ENCODE results near the gene BRPF1.

The BRPF1 gene

DNA sequence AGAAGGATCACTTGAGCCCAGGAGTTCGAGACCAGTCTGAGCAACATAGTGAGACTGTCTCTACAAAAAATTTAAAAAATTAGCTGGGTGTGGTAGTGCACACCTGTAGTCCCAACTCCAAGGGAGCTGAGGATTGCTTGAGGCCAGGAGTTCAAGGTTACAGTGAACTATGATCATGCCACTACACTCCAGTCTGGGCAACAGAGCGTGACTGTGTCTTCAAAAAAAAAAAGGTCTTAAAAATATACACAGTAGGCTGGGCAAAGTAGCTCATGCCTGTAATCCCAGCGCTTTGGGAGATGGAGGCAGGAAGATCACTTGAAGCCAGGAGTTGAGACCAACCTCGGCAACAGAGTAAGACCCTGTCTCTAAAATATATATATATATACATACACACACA lies 49.4 kb downstream of the BRPF1 start:
- TF ChIP-seq, protein P1, sequence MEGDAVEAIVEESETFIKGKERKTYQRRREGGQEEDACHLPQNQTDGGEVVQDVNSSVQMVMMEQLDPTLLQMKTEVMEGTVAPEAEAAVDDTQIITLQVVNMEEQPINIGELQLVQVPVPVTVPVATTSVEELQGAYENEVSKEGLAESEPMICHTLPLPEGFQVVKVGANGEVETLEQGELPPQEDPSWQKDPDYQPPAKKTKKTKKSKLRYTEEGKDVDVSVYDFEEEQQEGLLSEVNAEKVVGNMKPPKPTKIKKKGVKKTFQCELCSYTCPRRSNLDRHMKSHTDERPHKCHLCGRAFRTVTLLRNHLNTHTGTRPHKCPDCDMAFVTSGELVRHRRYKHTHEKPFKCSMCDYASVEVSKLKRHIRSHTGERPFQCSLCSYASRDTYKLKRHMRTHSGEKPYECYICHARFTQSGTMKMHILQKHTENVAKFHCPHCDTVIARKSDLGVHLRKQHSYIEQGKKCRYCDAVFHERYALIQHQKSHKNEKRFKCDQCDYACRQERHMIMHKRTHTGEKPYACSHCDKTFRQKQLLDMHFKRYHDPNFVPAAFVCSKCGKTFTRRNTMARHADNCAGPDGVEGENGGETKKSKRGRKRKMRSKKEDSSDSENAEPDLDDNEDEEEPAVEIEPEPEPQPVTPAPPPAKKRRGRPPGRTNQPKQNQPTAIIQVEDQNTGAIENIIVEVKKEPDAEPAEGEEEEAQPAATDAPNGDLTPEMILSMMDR (conservative IDR thresholded peaks at IDR 0.05; ENCODE audit: low read length), result no peak
- H3K4me3 ChIP-seq (ENCODE audit: low read length), result no peak overlapping the region
- no peak for DNase-seq (ENCODE audit: low read depth)

DNA sequence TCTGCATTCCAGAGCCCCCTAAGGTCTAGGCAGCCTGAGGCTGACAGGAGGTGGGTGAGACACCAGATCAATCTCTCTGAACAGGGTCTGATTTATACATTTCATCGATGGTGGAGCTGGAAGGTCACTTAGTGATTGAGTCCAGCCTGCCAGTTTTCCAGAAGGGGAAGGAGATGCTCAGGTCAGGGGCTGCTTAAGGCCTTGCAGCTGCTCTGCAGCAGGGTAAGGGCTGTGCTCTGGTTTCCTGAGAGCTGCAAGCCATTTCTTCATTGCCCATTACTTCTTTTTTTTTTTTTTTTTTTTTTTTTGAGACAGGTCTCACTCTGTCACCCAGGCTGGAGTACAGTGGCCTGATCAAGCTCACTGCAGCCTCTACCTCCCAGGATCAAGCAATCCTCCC lies 50.0 kb downstream of the BRPF1 start:
- DNase-seq (ENCODE audit: low read depth), result no peak
- TF ChIP-seq, protein P1 (conservative IDR thresholded peaks at IDR 0.05; ENCODE audit: low read length), result no peak
- no peak overlapping the region for H3K4me3 ChIP-seq (ENCODE audit: low read length)

DNA sequence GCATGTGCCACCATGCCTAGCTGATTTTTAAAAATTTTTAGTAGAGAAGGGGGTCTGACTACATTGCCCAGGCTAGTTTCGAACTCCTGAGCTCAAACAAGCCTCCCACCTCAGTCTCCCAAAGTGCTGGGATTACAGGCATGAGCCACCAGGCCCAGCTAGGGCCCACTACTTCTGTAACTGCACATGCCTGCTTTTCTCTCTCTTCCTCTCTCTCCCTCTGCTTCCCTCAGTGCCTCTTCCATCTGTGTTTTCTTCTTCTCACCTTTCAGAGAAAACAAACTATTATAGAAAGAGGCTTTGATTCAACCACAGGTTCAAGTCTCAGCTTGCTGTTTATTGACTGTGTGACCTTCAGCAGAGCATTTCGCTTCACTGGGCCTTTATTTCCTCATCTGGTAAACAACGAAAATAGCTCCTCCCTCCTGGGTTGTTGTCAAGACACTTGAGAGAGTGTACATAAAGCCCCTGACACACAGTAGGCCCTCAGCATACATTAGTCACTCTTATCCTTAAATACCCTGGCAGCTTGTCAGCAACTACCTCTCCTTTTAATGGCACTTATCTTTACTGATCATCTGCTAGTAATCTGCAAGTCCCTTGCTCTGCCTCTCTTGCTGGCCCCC lies 50.6 kb downstream of the BRPF1 start:
- no peak for DNase-seq (ENCODE audit: low read depth)
- TF ChIP-seq, protein P1 (conservative IDR thresholded peaks at IDR 0.05; ENCODE audit: low read length), result no peak
- no peak overlapping the region for H3K4me3 ChIP-seq (ENCODE audit: low read length)

DNA sequence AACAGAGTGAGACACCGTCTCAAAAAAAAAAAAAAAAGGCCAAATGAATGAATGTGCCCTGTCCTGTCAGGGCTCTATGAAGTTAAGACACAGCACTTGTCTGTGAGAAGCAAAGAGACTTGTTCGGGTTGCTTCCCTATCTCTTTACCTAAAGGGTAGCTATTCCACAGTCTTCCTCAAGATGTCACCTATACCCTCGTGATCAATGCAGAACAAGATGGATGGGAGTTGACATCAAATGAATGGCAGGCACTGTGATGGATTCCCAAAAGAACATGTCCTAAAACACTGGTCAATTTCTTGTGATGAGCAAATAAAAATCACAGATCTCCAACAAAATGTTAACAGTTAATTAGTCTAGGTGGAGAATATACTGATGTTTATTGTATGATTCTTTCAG lies 51.2 kb downstream of the BRPF1 start:
- TF ChIP-seq, protein P1 (conservative IDR thresholded peaks at IDR 0.05; ENCODE audit: low read length), result no peak
- DNase-seq (ENCODE audit: low read depth), result no peak
- no peak overlapping the region for H3K4me3 ChIP-seq (ENCODE audit: low read length)

DNA sequence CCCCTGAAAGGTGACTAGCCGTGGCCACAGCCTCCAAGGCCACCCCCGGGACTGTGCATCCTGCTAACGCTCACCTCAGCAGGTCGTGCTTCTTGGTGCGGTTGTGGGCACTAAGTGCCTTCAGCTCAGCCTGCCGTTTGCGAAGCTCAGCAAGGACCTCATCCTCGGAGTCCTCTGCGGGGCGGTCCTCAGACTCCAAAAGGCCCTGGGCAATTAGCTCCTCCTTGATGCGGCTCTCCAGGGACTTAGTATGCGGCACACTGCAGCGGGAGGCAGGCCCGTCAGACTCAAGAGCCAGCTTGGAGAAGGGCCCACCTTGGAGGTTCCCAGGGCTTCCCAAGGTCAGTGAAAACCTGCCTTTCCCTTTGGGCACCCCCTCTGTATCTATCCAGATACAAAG lies 52.4 kb downstream of the BRPF1 start:
- no peak overlapping the region for H3K4me3 ChIP-seq (ENCODE audit: low read length)
- TF ChIP-seq, protein P1 (conservative IDR thresholded peaks at IDR 0.05; ENCODE audit: low read length), result no peak
- DNase-seq (ENCODE audit: low read depth), result no peak

DNA sequence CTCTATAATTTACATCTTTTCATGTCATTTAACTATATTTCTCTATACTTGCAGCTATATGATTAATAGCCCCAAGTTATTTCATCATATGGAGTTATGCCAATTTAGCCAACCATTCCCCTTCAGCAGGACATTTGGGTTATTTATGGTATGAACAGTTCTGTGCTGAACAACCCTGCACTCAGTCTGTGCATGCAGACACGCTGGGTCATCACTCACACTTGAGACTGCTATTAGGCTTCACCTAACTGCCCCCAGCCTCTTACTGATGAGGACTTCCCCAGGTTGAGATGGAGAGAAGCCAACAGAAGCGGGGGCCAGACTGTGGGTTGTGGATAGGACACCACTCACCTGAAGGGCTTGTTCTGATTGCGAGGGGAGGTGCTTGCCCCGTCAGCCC lies 53.4 kb downstream of the BRPF1 start:
- TF ChIP-seq, protein P1 (conservative IDR thresholded peaks at IDR 0.05; ENCODE audit: low read length), result no peak
- DNase-seq (ENCODE audit: low read depth), result no peak
- H3K4me3 ChIP-seq (ENCODE audit: low read length), result no peak overlapping the region

DNA sequence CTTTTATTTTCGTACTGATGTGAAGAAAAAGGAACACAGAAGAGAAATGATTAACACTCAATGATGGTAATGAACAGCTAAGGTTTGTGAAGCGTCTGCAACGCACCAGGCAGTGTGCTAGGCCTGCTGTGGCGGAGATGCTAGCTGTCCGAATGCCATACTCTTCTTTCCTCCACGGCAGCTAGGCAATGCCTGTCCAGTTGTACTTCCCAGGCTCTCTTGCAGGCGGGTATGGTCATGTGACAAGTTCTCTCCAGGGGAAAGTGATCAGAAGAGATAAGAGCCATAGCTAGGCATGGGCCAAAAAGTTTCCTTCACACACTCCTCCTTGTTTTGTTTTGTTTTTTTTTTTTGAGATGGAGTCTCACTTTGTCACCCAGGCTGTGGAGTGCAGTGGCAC lies 54.1 kb downstream of the BRPF1 start:
- TF ChIP-seq, protein P1 (conservative IDR thresholded peaks at IDR 0.05; ENCODE audit: low read length), result no peak
- no peak for DNase-seq (ENCODE audit: low read depth)
- H3K4me3 ChIP-seq (ENCODE audit: low read length), result no peak overlapping the region

All from AG10803 (cell line).